NCI-H226 (cell line): ENCODE data around the gene SLIRP.
A peak's percentile ranks its signal among the peaks of the same experiment; 100 is the strongest.
"Not testable (repeated sequence)": the region's sequence is repeated elsewhere in the genome, so short reads cannot be mapped to it uniquely, and the experiment has no call there.

ENCODE experiments used
- DNase-seq: peaks from one replicate; pipeline ENCODE4 v3.0.0-alpha.2; 2015

The SLIRP gene

GRCh38 chr14:77707724-77708408, at the start of gene SLIRP, which contains the start of gene ALKBH1:
SLIRP (plus strand) TSS chr14:77708103; CDS start chr14:77708112, 9 bp downstream.
ALKBH1 (minus strand) TSS chr14:77708023; CDS start chr14:77708004, 19 bp downstream.
- DNase-seq: peak; percentile 85

- no peak for DNase-seq
Observed at GRCh38 chr14:77659831-77660230, 48.1 kb upstream of the SLIRP start.

GRCh38 chr14:77660754-77661153, 47.1 kb upstream of the SLIRP start:
- DNase-seq: no peak

- DNase-seq: not testable (repeated sequence)
Observed at GRCh38 chr14:77661562-77661961, 46.3 kb upstream of the SLIRP start.

- DNase-seq: peak; percentile 89
Observed at GRCh38 chr14:77663293-77663692, 44.6 kb upstream of the SLIRP start.

GRCh38 chr14:77667331-77667730, 40.6 kb upstream of the SLIRP start:
- no peak for DNase-seq

- DNase-seq: no peak
Observed at GRCh38 chr14:77673193-77673592, 34.7 kb upstream of the SLIRP start.

GRCh38 chr14:77674931-77675330, 33.0 kb upstream of the SLIRP start:
- no peak for DNase-seq

GRCh38 chr14:77681196-77682157, 26.4 kb upstream of the SLIRP start:
- DNase-seq: no peak

- peak; percentile 12 for DNase-seq
Observed at GRCh38 chr14:77682158-77682553, 25.7 kb upstream of the SLIRP start.

- peak; percentile 21 for DNase-seq
Observed at GRCh38 chr14:77691259-77691658, 16.6 kb upstream of the SLIRP start.

- DNase-seq: peak; percentile 2
Observed at GRCh38 chr14:77707355-77707723, 564 bp upstream of the SLIRP start.

GRCh38 chr14:77708749-77709148, 846 bp downstream of the SLIRP start:
- DNase-seq: no peak

GRCh38 chr14:77709412-77709811, 1.5 kb downstream of the SLIRP start:
- DNase-seq: no peak

- no peak for DNase-seq
Observed at GRCh38 chr14:77710364-77710763, 2.5 kb downstream of the SLIRP start.

GRCh38 chr14:77714926-77715325, 7.0 kb downstream of the SLIRP start:
- no peak for DNase-seq

GRCh38 chr14:77717608-77718305, 9.9 kb downstream of the SLIRP start:
- no peak for DNase-seq

GRCh38 chr14:77721437-77721836, 13.5 kb downstream of the SLIRP start:
- no peak for DNase-seq

GRCh38 chr14:77722301-77722700, 14.4 kb downstream of the SLIRP start:
- no peak for DNase-seq

- no peak for DNase-seq
Observed at GRCh38 chr14:77730976-77731497, 23.1 kb downstream of the SLIRP start.

- DNase-seq: no peak
Observed at GRCh38 chr14:77738559-77739250, 30.8 kb downstream of the SLIRP start.

GRCh38 chr14:77741438-77741837, 33.5 kb downstream of the SLIRP start:
- no peak for DNase-seq
